Hepatocyte (in vitro differentiated cells): Measurements from ENCODE around the gene MACROD2. TPM values are rescaled to one million over a fixed set of nuclear protein-coding genes. Genes with fewer than 3 reads are reported as not detected.

ENCODE experiments used
- DNase-seq: peaks from one replicate; pipeline ENCODE4 v3.0.0-alpha.2; 2016; ENCODE audit warnings: low spot score
- H2AFZ ChIP-seq: fragments of 200-600 bp; sonication (generic); 2 replicates; pipeline ENCODE4 v1.6.0; 2016; ENCODE audit warnings: antibody characterized with exemption, mild to moderate bottlenecking
- H3K27ac ChIP-seq: fragments of 200-600 bp; sonication (generic); 2 replicates; pipeline ENCODE4 v1.5.1; 2016; ENCODE audit warnings: mild to moderate bottlenecking
- H3K27me3 ChIP-seq: fragments of 200-600 bp; sonication (generic); 2 replicates; pipeline ENCODE4 v1.6.1; 2016
- H3K36me3 ChIP-seq: fragments of 200-600 bp; sonication (generic); replicated peaks from 2 replicates; pipeline ENCODE4 v1.5.1; 2016; ENCODE audit warnings: low read depth; ENCODE audit not compliant: insufficient read depth
- H3K4me1 ChIP-seq: fragments of 200-600 bp; sonication (generic); 2 replicates; pipeline ENCODE4 v1.5.1; 2016; ENCODE audit warnings: mild to moderate bottlenecking, moderate library complexity; ENCODE audit not compliant: insufficient read depth
- H3K4me2 ChIP-seq: fragments of 200-600 bp; sonication (generic); 2 replicates; pipeline ENCODE4 v1.6.0; 2016
- H3K4me3 ChIP-seq: fragments of 200-600 bp; sonication (generic); 2 replicates; pipeline ENCODE4 v1.5.1; 2016; ENCODE audit warnings: mild to moderate bottlenecking
- H3K79me2 ChIP-seq: fragments of 200-600 bp; sonication (generic); 2 replicates; pipeline ENCODE4 v1.6.0; 2017; ENCODE audit warnings: mild to moderate bottlenecking
- H3K9me2 ChIP-seq: fragments of 200-600 bp; sonication (generic); replicated peaks from 2 replicates; pipeline ENCODE4 v1.6.0; 2017; ENCODE audit warnings: mild to moderate bottlenecking; ENCODE audit not compliant: insufficient read depth
- H3K9me3 ChIP-seq: fragments of 200-600 bp; sonication (generic); 2 replicates; pipeline ENCODE4 v1.5.1; 2016; ENCODE audit warnings: low read depth, mild to moderate bottlenecking
- H4K20me1 ChIP-seq: fragments of 200-600 bp; sonication (generic); 2 replicates; pipeline ENCODE4 v1.6.0; 2016; ENCODE audit warnings: mild to moderate bottlenecking; ENCODE audit not compliant: insufficient read depth, poor library complexity, severe bottlenecking
- EZH2 ChIP-seq: fragments of 200-600 bp; sonication (generic); IDR thresholded peaks from 2 replicates; pipeline ENCODE4 v1.6.1; 2016; ENCODE audit warnings: antibody characterized with exemption, mild to moderate bottlenecking, borderline replicate concordance
- EZH2phosphoT487 ChIP-seq: fragments of 200-600 bp; sonication (generic); IDR thresholded peaks from one replicate; pipeline ENCODE4 v1.6.1; 2018; ENCODE audit warnings: antibody characterized with exemption, mild to moderate bottlenecking, low read depth, moderate library complexity; ENCODE audit not compliant: unreplicated experiment, severe bottlenecking
- WGBS: methylation state at CpG from one replicate; pipeline ENCODE4 v1.1.6; 2016; ENCODE audit warnings: low lambda C conversion rate; ENCODE audit errors: missing lambda C conversion rate; 5-methylcytosine and 5-hydroxymethylcytosine counted together
- polyA plus RNA-seq: library from polyadenylated mRNA; unstranded; fragments of >200 nt; fragmentation: Nextera tagmentation; extraction: Ambion mirVana; gene quantifications from 2 replicates; pipeline ENCODE4 v1.2.1, GENCODE V29; 2016
- total RNA-seq: library from RNA; depleted of rRNA; stranded (reverse); fragments of >200 nt; gene quantifications from 2 replicates; pipeline ENCODE4 v1.2.3, GENCODE V29; 2014
- TF ChIP-seq, protein P1 (sequence below): fragments of 200-600 bp; sonication (generic); IDR thresholded peaks from 2 replicates; pipeline ENCODE4 v1.5.1; 2016; ENCODE audit warnings: antibody characterized with exemption, mild to moderate bottlenecking; ENCODE audit not compliant: poor library complexity

Gene MACROD2
- total and polyA plus RNA-seq, 2 experiments from 2014 or later = 2.4 to 3.1 TPM

DNA sequence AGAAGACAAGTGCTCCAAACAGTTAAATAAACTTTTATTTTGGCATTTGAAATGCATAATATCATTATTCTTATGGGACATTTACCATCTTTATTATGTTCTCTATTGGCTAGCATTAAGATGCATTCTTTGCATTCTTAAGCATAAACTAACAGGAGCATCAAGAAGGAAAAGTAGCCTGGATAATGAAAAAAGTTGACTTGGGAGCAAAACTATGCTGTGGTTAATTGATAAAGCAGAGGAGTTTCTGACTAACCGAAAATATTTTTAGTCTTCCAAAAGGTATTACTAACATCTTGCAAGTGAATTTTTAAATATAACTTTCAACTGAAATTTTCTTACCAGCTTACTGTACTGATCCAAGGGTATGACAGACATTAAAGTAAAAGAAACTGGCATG lies 201.8 kb downstream of the MACROD2 start:
- H3K27me3 ChIP-seq = no peaks in the 10 kb centered on the region
- H3K9me3 ChIP-seq = no peaks in the 10 kb centered on the region
- no peaks in the 10 kb centered on the region for H4K20me1 ChIP-seq
- no peak for DNase-seq
- no peak overlapping the region for H2AFZ ChIP-seq
- H3K4me1 ChIP-seq = peaks cover 7% of the 10 kb centered on the region
- no peak overlapping the region for H3K4me2 ChIP-seq
- H3K4me3 ChIP-seq = no peak overlapping the region
- TF ChIP-seq, protein P1, sequence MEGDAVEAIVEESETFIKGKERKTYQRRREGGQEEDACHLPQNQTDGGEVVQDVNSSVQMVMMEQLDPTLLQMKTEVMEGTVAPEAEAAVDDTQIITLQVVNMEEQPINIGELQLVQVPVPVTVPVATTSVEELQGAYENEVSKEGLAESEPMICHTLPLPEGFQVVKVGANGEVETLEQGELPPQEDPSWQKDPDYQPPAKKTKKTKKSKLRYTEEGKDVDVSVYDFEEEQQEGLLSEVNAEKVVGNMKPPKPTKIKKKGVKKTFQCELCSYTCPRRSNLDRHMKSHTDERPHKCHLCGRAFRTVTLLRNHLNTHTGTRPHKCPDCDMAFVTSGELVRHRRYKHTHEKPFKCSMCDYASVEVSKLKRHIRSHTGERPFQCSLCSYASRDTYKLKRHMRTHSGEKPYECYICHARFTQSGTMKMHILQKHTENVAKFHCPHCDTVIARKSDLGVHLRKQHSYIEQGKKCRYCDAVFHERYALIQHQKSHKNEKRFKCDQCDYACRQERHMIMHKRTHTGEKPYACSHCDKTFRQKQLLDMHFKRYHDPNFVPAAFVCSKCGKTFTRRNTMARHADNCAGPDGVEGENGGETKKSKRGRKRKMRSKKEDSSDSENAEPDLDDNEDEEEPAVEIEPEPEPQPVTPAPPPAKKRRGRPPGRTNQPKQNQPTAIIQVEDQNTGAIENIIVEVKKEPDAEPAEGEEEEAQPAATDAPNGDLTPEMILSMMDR = no peak
- TF ChIP-seq EZH2 (no peak), EZH2phosphoT487 (no peak)
- H3K27ac ChIP-seq = no peak overlapping the region
- no peaks in the 10 kb centered on the region for H3K9me2 ChIP-seq
- WGBS = 86% methylated on average over 1 of the region's 1 CpG
- no peaks in the 10 kb centered on the region for H3K79me2 ChIP-seq
- H3K36me3 ChIP-seq = no peaks in the 10 kb centered on the region

DNA sequence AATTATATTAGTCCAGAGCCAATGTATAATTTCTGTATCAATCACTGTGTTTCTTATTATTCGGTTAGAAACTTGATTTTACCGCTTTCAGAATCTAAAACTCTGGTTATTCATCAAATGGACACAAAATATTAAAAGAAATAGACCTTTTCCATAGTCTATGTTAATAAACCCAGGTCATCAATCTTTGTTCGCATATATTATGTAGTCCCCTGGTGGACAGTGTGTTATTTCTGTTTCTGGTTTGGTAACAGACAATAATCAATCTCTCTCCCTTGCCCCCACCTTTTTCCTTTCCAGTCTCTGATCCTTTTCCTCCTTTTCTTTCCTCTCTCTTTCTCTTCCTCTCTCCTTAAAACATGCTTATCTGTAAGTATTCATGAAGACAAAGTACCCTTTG lies 203.1 kb downstream of the MACROD2 start:
- Histone ChIP-seq H3K4me1 (peaks cover 7% of the 10 kb centered on the region), H3K4me3 (no peak overlapping the region), H3K27me3 (no peaks in the 10 kb centered on the region), H2AFZ (no peak overlapping the region), H3K9me2 (no peaks in the 10 kb centered on the region), H3K79me2 (no peaks in the 10 kb centered on the region), H3K4me2 (no peak overlapping the region), H4K20me1 (no peaks in the 10 kb centered on the region), H3K9me3 (no peaks in the 10 kb centered on the region), H3K36me3 (no peaks in the 10 kb centered on the region), H3K27ac (no peak overlapping the region)
- TF ChIP-seq EZH2 (no peak), EZH2phosphoT487 (no peak)
- TF ChIP-seq, protein P1 = no peak
- 96% methylated on average over 3 of the region's 3 CpGs for WGBS
- DNase-seq = no peak

- Histone ChIP-seq H4K20me1 (no peaks in the 10 kb centered on the region), H3K27me3 (no peaks in the 10 kb centered on the region), H3K79me2 (no peaks in the 10 kb centered on the region), H3K27ac (no peak overlapping the region), H3K9me2 (no peaks in the 10 kb centered on the region), H3K4me1 (peaks cover 7% of the 10 kb centered on the region), H3K9me3 (no peaks in the 10 kb centered on the region), H3K4me2 (no peak overlapping the region), H3K4me3 (no peak overlapping the region), H3K36me3 (no peaks in the 10 kb centered on the region), H2AFZ (no peak overlapping the region)
- TF ChIP-seq EZH2 (no peak), EZH2phosphoT487 (no peak)
- TF ChIP-seq, protein P1 = no peak
- DNase-seq = no peak
- 60% methylated on average over 2 of the region's 2 CpGs for WGBS
Measured at GRCh38 chr20:14199111-14199510, 203.8 kb downstream of the MACROD2 start.

DNA sequence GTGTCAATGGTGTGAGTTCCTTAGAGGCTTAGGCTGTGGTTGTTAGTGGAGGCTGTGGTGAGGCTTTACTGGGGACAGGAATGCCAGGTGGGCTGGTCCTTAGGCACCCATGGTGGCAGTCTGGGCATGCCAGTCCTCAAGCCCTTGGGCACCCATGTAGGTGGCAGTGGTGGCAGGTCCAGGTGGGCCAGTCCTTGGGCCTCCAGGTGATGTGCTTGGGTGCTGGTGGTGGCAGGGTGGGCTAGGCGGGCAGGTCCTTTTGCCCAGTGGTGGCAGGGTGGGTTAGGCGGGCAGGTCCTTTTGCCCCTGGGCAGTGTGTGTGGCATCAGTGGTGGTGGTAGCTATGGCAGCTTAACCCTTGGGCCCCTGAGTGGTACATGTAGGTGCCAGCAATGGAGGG lies 208.3 kb downstream of the MACROD2 start:
- Histone ChIP-seq H3K4me2 (no peak overlapping the region), H3K79me2 (no peaks in the 10 kb centered on the region), H4K20me1 (no peaks in the 10 kb centered on the region), H3K36me3 (no peaks in the 10 kb centered on the region), H3K4me1 (no peaks in the 10 kb centered on the region), H2AFZ (no peak overlapping the region), H3K27ac (no peak overlapping the region), H3K9me2 (no peaks in the 10 kb centered on the region), H3K4me3 (no peak overlapping the region), H3K27me3 (no peaks in the 10 kb centered on the region), H3K9me3 (no peaks in the 10 kb centered on the region)
- WGBS = 100% methylated on average over 2 of the region's 2 CpGs
- TF ChIP-seq EZH2phosphoT487 (no peak), EZH2 (no peak)
- TF ChIP-seq, protein P1 = no peak
- DNase-seq = no peak
